ENCODE results near the gene CDKAL1.
A peak's percentile ranks its signal among the peaks of the same experiment; 100 is the strongest.

The CDKAL1 gene

DNA sequence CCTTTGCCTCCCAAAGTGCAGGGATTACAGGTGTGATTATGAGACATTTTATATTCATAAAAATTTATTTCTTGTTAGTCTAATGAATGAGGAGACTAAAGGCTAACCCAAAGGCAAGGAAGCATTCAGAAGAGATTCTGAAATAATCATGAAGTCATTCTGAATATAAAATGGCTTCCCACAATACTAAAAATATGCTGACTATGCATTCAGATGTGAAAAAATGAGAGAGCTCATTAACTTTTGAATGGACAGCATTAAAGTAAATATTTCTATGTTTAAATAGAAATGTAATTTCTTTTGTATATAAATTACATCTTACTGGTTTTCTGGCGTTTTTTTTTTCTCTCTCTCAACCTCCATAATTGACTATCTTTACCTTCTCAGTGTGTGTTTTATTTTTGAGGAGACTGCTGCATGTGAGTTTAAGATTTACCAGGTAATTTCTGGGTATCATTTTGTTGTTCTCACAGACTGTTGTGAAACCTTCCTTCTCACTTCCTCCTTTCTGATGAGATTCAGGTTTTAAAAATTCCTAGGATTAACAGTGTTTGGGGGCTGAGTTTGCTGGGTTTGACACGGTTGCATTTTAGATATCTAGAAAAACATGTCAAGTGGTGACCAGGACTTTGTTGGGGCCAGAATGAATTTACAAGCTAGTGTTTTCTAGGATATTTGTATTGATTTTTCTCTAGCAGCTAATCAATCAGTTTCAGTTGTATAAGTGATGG lies 316.6 kb downstream of the CDKAL1 start:
- DNase-seq = no peak

DNA sequence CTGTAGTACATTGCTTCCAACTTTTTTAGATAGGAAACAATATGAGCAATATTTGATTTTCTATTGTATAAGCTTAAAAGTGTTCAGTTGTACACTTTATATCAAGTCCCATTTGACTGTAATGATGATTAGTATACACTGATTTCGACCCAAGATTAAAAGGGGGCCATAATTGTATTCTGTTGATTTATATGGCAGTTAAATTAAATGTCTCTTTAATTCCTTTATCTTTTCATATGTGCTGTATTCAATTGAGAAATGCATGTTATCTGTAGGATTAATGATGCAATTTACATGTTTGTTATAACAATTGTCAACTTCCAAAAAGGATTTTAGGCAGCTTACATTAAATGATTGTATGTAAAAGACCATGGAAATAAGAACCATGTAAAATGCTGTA lies 317.5 kb downstream of the CDKAL1 start:
- DNase-seq = no peak

DNA sequence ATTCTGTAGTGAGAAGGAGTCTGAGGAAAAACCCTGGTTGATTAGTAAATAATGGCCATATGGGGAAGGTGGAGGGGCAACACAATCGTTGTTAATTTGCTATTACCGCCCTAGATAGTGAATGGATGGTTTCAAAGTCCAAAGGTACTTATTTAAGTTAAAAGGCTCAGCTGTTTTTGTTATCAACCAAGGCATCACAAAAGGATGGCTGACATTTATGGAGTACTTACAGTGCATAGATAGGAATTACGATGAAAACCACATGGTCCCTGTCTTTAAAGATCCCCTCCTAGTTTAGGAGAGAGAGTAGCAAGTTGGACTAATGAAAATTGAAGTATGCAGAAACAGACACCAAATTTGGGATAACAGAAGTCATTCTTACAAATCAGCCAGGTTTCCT lies 319.6 kb downstream of the CDKAL1 start:
- DNase-seq = no peak

GRCh38 chr6:20856681-20857288 lies 322.5 kb downstream of the CDKAL1 start:
- no peak for DNase-seq

- no peak for DNase-seq
These were observed 327.2 kb downstream of the CDKAL1 start for GRCh38 chr6:20861481-20861880.

DNA sequence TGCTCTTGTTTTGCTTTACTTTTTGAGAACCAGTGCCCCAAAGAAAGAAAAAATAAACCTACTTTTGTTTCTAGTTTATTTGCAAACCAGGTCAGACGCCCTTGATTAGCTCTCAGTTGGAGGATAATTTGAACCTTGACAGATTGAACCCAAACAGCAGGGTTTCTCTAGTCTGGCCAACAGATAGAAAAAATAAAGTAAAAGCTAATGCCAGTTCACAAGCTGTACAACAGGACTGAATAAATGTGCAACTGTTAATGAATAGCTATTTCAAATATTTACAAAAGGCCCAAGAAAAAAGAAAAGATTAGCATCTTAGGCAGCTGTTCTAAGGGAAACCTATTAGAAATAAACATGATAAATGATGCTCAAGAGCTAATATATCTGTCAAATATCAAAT lies 331.8 kb downstream of the CDKAL1 start:
- no peak for DNase-seq

DNA sequence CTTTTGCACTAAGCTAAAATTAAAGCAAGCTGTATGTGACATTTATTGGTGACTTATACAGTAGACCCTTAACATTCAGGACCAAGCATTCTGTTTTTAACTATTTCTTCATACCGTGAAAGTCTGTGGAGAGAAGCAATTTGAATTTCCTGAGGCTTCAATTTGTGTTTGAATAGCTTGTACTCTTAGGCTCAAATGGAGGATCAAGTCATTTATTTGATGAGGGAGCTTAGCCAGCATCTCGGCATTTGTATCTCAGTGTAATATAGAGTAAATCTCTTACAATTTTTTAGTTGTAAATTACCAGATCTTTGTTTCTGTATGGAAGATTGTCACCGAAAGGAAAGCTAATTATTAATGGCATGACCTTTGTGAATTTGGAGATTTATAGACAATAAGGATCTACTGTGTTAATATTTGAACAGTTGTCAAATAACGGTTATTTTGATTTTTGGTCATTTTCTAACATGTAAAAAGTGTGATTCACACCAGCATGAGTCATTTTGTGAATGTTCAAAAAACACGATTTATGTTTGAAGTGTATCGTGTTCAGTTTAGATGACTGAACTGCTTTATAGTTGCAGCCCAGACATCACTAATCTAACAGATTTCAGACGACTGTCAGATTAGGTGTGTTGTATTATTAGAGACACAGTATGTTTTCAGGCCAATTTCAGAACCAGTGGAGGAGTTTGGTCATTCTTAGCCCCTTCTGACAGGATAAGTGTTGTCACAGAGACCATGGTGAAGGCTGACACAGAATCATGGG lies 332.9 kb downstream of the CDKAL1 start:
- no peak for DNase-seq

DNA sequence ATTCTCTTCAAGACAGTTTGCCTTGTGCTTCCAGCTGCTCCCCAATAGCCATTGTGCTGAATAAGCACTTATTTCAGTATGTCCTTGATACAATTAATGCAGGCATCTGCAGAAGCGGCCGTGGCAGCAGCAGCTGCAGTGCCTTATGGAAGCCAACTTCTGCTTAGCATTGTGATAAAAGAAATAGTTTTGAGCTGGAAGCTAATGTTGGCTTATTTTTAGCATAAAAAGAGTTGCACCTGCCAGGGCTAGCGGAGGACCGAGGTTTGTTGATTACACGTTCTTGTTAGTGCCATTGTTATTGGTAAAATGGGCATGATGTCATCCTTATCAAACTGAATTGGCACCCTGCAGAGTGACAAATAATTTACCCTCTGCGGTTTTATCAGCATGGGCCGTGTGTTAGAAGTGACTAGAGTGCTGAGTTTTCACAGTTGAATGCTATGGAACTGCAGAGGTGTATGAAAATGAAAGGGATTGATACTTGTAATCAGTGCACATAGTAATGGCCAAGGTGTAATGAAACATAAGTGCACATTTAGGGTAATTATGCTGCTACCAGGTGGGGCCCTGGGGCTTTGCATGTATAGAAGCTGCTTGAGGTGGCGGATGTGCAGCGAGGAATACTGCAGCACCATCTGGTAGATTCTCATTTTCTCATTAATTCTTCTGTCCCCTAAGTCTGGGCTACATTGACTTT lies 334.3 kb downstream of the CDKAL1 start:
- no peak for DNase-seq

- no peak for DNase-seq
These were observed 335.8 kb downstream of the CDKAL1 start for GRCh38 chr6:20870021-20870420.

DNA sequence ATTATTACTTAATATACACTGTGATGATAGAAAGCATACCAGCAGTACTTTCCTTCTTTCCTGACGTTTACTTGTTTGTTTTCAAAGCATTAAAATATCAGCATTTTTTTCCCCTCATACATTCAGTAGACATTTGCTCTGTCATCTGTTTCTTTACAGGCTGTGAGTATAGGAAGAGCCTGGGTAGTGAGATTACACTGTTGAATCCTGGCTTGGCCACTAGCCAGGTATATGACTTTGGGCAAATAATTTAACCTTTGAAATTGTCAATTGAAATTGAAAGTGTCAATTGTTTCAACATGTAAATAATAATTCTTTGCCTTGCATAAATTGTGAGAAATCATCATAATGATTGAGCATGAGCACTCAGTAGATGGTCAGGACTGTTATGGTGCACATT lies 336.2 kb downstream of the CDKAL1 start:
- DNase-seq = no peak

DNA sequence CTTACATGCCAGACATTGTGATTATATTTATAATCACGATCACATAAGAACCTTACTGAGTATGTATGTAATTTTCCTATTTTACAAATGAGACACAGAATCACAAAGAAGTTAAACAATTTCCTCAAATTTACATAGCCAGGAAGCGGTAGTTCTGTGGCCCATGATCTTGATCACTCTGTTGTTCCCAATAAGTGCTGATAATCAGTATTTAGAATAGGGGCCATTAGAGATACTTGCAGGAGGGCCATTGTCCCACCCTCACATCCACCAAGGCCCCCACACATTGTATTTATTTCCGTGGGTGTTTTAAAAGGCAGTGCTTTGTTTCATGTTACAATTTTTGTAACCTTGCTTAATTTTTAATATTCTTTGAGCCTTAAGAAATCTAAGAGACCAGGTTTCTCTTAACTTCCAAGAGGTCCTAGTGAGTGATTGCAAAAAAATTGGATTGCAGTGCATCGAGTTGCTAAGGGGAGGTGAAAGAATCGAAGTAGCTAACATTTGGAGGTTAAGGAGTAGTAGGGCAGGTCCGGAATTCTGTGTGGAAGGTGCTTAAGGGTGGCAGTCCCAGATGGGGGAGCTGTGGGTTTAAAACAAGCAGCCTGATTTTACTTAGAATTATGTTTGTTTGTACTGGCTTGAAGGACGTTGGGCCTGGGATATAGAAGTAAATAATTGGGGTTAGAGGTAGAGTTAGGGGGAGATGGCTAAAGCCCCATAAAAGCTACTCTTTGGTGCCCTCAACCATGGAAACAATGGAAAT lies 339.4 kb downstream of the CDKAL1 start:
- no peak for DNase-seq

- no peak for DNase-seq
These were observed 341.2 kb downstream of the CDKAL1 start for GRCh38 chr6:20875369-20875963.

DNA sequence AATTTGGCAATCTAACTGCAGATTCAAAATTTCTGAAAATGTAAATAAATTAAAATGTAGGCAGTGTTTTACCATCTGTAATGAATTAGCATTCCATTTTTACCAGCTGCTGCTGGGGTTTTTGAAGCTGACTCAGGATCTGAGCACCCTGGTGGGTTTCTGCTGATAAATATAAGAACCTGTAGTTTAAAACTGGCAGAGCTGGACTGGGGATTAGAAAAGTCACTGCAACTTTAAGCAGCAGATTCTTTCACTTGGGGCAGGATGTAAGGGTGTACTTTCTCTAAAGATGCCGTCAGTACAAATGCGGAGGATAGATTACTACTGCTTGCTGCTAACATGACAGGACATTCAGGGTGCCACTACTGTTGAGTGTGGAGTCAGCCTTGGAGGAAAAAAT lies 341.8 kb downstream of the CDKAL1 start:
- peak; percentile 19 for DNase-seq

DNA sequence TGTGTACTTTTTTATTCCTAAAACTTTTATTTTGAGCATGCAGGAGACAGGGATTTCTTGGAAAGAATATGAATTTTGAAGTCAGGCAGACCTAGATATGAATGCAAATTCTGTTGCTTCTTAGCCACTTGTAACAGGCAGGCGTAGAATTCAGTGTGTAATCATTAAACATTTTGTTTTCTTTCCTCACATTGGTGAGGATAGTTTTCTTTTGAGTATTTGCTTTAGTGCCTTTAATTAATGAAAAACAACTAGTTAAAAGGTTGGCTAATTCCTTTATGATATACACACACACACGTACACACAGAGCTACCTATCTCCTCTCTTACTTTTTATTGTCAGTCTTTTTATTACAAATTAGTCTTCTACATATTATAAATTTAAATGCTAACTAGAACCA lies 342.3 kb downstream of the CDKAL1 start:
- DNase-seq = no peak

GRCh38 chr6:20877008-20877937 lies 343.0 kb downstream of the CDKAL1 start:
- DNase-seq = peak; percentile 84

- DNase-seq = no peak
These were observed 344.9 kb downstream of the CDKAL1 start for GRCh38 chr6:20879121-20879520.

- no peak for DNase-seq
These were observed 345.3 kb downstream of the CDKAL1 start for GRCh38 chr6:20879526-20879925.

DNA sequence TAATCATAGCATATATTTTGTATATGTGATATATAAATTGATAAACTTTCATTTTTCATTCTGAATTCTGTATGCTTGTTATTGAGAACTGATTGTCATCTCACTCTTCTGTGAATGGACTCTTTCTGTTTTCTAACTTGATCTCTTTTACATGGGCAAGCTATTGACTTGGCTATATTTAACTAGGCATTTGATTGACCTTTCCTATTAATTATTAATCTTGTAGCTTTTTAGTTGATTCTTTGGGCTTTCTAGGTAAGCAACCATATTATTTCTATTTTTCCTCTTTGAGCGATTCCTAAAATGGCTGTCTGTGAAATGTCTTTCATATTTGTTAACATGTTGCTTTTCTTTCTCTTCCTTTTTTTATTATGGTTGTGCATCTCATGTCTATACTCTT lies 347.1 kb downstream of the CDKAL1 start:
- DNase-seq = no peak

DNA sequence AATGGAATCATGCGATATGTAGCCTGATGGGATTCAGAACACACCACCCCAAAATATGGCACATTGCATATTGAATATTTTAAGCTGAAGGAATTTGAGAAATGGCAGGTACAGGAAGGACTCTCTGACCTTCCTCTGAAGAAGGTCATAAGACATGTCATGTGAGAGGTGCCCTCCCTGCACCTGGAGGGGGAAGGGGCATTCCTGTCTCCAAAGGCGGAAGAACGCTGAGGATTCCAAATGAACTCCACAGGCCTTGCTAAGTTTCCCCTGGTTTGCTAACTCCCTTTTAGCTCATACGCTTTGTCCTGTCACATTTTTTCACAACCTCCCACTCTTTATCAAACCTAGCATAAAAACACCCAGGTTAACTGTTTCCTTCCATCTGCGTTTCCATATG lies 347.8 kb downstream of the CDKAL1 start:
- DNase-seq = no peak

- DNase-seq = no peak
These were observed 350.8 kb downstream of the CDKAL1 start for GRCh38 chr6:20885076-20885475.

- DNase-seq = no peak
These were observed 356.9 kb downstream of the CDKAL1 start for GRCh38 chr6:20891161-20891560.

All from amniotic stem cell (primary cell).